ENCODE results near the gene CASKIN1.

Gene CASKIN1

DNA sequence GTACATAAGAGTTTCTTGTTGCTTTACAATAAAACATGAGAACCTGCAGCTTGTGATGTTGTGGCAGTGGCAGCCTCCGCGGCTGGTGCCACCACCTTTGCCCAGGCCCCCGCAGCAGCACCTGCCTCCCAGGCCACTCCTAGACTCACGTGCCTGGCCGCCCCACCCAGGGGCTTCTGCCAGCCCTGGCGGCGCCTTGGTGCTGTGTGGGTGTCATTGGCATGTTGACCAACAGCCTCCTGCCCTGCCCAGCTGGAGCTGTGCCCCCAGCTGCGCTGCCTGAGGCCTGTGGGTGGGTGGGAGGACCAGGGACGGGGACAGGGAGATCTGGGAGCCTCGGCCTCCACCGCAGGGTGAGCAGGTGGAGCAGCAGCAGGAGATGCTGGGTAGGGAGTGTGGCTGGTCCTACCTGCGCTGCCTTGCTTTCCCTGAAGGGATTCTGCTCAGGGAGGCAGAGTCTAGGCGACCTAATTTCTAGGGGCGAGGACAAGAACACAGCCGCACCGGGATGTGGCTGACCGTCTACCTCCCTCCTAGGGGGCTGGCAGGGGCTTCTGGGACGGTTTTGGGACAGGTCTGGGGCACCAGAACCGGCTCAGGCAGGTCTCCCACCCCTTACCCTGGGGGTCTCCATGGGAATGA, 39.4 kb upstream of the CASKIN1 start:
- Histone ChIP-seq H3K9ac (no peak overlapping the region), H3K36me3 (ENCODE audit: insufficient read depth) (0 out of 2 replicates have a peak, but pooled peaks cover 4% of the 10 kb centered on the region), H3K4me1 (ENCODE audit: low read depth, poor library complexity, severe bottlenecking) (no peaks in the 10 kb centered on the region), H3K4me3 (IDR thresholded peaks at IDR 0.05; ENCODE audit: insufficient read depth, low read depth, low read length) (no peak overlapping the region), H4K20me1 (ENCODE audit: insufficient read depth) (no peaks in the 10 kb centered on the region), H3K27ac (no peak overlapping the region), H2AFZ (ENCODE audit: low read depth) (no peak overlapping the region), H3K79me2 (ENCODE audit: insufficient read depth, low read depth) (no peaks in the 10 kb centered on the region), H3K27me3 (ENCODE audit: insufficient read depth, low read depth) (no peaks in the 10 kb centered on the region), H3K4me2 (no peak overlapping the region)
- no peak for TF ChIP-seq CTCF (conservative IDR thresholded peaks at IDR 0.05; ENCODE audit: low read depth, low read length)

DNA sequence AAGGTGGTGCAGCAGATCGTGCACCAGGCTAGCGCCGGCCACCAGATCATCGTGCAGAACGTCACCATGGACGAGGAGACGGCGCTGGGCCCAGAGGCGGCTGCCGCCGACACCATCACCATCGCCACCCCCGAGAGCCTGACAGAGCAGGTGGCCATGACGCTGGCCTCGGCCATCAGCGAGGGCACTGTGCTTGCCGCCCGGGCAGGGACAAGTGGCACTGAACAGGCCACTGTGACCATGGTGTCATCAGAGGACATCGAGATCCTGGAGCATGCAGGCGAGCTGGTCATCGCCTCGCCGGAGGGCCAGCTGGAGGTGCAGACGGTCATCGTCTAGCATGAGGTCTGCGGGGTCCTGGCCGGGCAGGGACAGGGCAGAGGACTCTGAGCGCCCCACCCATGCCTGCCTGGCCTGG, 38.8 kb upstream of the CASKIN1 start:
- H3K36me3 ChIP-seq (ENCODE audit: insufficient read depth): 0 out of 2 replicates have a peak, but pooled peaks cover 4% of the 10 kb centered on the region
- no peaks in the 10 kb centered on the region for H3K27me3 ChIP-seq (ENCODE audit: insufficient read depth, low read depth)
- no peak overlapping the region for H3K27ac ChIP-seq
- H4K20me1 ChIP-seq (ENCODE audit: insufficient read depth): no peaks in the 10 kb centered on the region
- no peak overlapping the region for H2AFZ ChIP-seq (ENCODE audit: low read depth)
- H3K4me2 ChIP-seq: no peak overlapping the region
- no peak overlapping the region for H3K9ac ChIP-seq
- TF ChIP-seq CTCF (conservative IDR thresholded peaks at IDR 0.05; ENCODE audit: low read depth, low read length): no peak
- no peaks in the 10 kb centered on the region for H3K4me1 ChIP-seq (ENCODE audit: low read depth, poor library complexity, severe bottlenecking)
- no peaks in the 10 kb centered on the region for H3K79me2 ChIP-seq (ENCODE audit: insufficient read depth, low read depth)
- H3K4me3 ChIP-seq (IDR thresholded peaks at IDR 0.05; ENCODE audit: insufficient read depth, low read depth, low read length): no peak overlapping the region

DNA sequence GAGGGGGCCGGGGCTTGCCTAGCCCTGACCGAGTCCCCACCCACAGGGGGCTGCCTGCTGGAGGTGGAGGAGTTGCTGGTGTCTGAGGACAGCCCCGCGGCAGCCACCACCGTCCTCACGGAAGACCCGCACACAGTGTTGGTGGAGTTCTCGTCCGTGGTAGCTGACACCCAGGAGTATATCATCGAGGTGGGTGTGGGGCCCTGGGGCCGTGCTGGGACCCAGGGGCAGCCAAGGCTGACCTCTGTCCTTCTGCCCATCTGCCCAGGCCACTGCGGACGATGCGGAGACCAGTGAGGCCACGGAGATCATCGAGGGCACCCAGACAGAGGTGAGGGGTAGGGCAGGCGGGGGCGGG, 38.4 kb upstream of the CASKIN1 start:
- no peak overlapping the region for H2AFZ ChIP-seq (ENCODE audit: low read depth)
- H3K36me3 ChIP-seq (ENCODE audit: insufficient read depth): 0 out of 2 replicates have a peak, but pooled peaks cover 4% of the 10 kb centered on the region
- H4K20me1 ChIP-seq (ENCODE audit: insufficient read depth): no peaks in the 10 kb centered on the region

DNA sequence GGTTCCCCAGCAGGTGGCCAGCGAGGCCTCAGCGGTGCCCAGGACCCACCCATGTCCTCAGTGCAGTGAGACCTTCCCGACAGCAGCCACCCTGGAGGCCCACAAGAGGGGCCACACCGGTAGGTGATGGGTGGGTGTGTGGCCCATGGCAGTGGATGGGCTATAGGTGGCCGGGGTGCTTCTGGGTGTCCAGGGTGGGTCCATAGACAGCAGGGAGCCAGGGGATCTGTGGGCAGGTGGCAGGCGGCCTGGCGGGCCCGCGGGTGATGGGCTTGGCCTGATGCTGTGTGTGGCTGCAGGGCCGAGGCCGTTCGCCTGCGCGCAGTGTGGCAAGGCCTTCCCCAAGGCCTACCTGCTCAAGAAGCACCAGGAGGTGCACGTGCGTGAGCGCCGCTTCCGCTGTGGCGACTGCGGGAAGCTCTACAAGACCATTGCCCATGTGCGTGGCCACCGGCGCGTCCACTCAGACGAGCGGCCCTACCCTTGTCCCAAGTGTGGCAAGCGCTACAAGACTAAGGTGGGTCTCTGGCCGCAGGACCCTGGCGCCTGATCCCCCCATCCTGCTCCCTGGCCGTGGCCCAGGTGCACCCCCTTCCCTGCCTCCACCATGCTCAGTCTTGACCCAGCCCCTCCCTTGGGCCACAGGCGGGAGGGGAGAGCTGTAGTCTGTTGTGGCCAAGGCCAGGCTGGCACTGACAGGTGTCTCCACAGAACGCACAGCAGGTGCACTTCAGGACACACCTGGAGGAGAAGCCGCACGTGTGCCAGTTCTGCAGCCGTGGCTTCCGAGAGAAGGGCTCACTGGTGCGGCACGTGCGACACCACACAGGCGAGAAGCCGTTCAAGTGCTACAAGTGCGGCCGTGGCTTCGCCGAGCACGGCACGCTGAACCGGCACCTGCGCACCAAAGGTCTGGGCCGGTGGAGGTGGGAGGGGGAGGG, 37.7 kb upstream of the CASKIN1 start:
- Histone ChIP-seq H3K27me3 (ENCODE audit: insufficient read depth, low read depth) (no peaks in the 10 kb centered on the region), H4K20me1 (ENCODE audit: insufficient read depth) (no peaks in the 10 kb centered on the region), H3K9ac (no peak overlapping the region), H3K36me3 (ENCODE audit: insufficient read depth) (0 out of 2 replicates have a peak, but pooled peaks cover 4% of the 10 kb centered on the region), H3K79me2 (ENCODE audit: insufficient read depth, low read depth) (no peaks in the 10 kb centered on the region), H3K4me3 (IDR thresholded peaks at IDR 0.05; ENCODE audit: insufficient read depth, low read depth, low read length) (no peak overlapping the region), H3K4me2 (no peak overlapping the region), H3K4me1 (ENCODE audit: low read depth, poor library complexity, severe bottlenecking) (no peaks in the 10 kb centered on the region), H3K27ac (no peak overlapping the region), H2AFZ (ENCODE audit: low read depth) (no peak overlapping the region)
- TF ChIP-seq CTCF (conservative IDR thresholded peaks at IDR 0.05; ENCODE audit: low read depth, low read length): no peak

More for the DNA sequence above, 38.4 kb upstream of the CASKIN1 start:
- no peak overlapping the region for H3K9ac ChIP-seq
- H3K27me3 ChIP-seq (ENCODE audit: insufficient read depth, low read depth): no peaks in the 10 kb centered on the region
- H3K27ac ChIP-seq: no peak overlapping the region
- H3K4me3 ChIP-seq (IDR thresholded peaks at IDR 0.05; ENCODE audit: insufficient read depth, low read depth, low read length): no peak overlapping the region
- H3K4me2 ChIP-seq: no peak overlapping the region
- H3K4me1 ChIP-seq (ENCODE audit: low read depth, poor library complexity, severe bottlenecking): no peaks in the 10 kb centered on the region
- no peaks in the 10 kb centered on the region for H3K79me2 ChIP-seq (ENCODE audit: insufficient read depth, low read depth)
- TF ChIP-seq CTCF (conservative IDR thresholded peaks at IDR 0.05; ENCODE audit: low read depth, low read length): no peak

Measured in KMS-11 (cell line).